GM21367 (cell line): ENCODE data around the gene JARID2.

ENCODE experiments used
- ATAC-seq: cut with Tn5 transposase; IDR thresholded peaks from one replicate; pipeline ENCODE4 v1.9.1; 2021; ENCODE audit not compliant: unreplicated experiment

Gene JARID2

GRCh38 chr6:15350386-15351083 lies 104.7 kb downstream of the JARID2 start:
- no peak for ATAC-seq

GRCh38 chr6:15351631-15352030 lies 105.8 kb downstream of the JARID2 start:
- ATAC-seq, result no peak

DNA sequence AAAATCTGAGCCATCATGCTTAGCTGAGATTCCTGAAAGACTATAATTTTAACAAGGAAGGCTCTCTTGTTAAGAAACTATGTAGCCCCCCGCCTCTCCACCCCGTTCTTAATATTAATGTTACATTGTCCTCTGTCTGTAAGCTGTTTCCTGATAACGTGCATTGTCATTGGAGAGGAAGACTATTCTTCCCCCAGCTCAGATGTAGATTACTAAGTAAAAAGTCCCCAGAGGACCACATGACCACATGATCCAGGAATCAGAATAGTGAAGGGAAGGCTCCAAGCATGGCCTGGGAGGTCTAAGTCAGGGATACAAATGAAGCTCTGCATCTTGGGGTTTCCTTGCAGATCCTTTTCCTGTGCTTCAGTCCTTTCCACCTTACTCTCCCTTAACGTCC lies 106.4 kb downstream of the JARID2 start:
- ATAC-seq, result no peak

GRCh38 chr6:15352845-15353244 lies 107.0 kb downstream of the JARID2 start:
- ATAC-seq, result no peak

- no peak for ATAC-seq
Measured at GRCh38 chr6:15355683-15356099, 109.8 kb downstream of the JARID2 start.

DNA sequence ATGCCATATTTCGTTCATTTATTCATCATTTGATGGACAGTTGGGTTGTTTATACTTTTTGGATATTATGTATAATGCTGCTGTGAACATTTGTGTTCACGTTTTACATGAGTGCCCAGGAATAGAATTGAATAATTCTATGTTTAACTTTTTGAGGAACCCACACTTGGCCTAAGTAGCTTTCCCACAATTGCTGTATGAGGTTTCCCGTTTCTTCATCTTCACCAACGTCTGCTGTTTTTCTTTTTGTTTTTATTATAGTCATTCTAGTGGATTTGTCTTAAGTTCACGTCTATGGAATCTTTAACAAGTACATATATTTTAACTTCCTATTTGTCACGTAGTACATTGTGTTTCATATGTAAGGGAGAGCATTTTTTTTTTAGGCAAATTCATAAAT lies 110.3 kb downstream of the JARID2 start:
- no peak for ATAC-seq

DNA sequence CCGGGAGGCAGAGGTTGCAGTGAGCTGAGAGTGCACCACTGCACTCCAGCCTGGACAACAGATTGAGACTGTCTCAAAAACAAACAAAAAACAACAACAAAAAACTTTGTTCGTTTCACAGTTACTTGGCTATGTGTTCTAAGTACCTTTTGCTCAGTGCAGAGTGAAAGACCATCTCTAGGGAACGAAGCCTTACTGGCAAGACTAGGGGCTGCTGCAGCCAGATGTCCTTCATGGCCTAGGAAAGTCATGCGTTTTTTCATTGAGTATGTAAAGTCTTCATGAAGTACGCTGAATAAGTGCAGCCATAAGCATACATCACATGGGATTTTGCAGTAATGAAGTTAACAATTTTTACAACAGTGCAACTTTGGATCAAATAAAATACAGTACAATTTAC lies 111.1 kb downstream of the JARID2 start:
- ATAC-seq, result no peak

DNA sequence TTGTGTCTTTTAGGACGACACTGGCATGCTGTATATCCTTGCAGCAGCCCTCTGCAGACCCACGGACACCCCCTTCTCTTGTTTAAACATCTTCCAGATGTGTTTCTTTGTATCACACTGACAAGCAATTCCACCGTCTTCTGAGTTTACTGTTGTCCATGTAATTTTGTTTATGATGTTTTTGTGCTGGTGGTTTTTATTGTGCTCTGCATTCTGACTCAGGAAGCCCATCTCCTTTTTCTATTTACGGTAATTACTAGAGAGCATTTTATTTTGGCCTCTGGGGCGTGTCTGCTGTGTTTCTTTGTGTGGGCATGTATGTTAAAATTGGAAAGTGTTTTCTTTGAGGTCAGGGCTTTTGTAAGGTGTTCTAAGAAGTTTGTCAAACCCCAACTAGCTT lies 111.9 kb downstream of the JARID2 start:
- no peak for ATAC-seq

DNA sequence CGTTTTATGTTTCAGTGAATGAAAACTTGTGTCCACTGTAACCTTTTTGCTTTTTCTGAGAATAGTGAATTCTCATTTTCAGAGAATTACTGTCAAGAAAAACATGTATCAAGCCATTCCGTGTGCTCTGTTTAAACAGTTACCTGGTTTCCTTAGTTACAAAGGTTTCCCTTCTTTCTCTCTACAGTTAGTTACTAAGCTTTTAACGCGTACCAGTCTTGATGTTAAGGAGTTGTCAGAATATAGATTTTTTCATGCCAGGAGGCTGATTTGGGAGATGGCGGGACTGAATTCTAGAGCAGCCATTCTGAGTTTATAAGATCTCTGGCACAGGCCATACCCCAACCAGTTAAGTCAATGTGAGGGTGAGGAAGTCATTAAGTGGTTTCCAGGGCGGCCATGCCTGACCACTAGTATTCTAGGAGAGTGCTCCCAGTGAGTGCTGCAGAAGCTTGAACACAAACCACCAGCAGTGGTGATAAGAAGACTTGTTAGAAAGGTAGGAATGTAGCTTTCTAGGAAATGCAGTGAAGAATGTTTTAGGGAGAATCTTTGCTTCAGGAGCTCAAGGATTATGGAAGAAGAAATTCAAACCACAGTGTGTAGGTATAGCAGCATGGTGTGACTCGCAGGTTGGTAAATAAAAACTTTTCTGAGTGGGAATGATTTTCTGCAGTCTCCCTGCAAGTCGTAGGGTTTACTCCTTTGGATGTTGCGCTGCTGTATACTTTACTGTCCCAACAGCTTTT lies 112.9 kb downstream of the JARID2 start:
- ATAC-seq, result no peak

- peak; percentile 49 for ATAC-seq
Measured at GRCh38 chr6:15359335-15359862, 113.5 kb downstream of the JARID2 start.

DNA sequence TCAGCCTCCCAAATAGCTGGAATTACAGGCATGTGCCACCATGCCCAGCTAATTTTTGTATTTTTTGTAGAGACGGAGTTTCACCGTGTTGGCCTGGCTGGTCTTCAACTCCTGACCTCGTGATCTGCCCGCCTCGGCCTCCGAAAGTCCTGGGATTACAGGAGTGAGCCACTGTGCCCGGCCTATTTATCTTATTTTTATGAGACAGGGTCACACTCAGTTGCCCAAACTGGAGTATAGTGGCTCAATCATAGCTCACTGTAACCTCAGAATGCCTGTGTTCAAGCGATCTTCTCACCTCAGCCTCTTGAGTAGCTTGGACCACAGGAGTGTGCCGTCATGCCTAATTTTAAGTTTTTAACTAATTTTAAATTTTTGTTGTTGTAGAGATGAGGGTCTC lies 114.4 kb downstream of the JARID2 start:
- ATAC-seq, result no peak

GRCh38 chr6:15361197-15361596 lies 115.3 kb downstream of the JARID2 start:
- ATAC-seq, result no peak

- no peak for ATAC-seq
Measured at GRCh38 chr6:15362274-15363160, 116.6 kb downstream of the JARID2 start.

DNA sequence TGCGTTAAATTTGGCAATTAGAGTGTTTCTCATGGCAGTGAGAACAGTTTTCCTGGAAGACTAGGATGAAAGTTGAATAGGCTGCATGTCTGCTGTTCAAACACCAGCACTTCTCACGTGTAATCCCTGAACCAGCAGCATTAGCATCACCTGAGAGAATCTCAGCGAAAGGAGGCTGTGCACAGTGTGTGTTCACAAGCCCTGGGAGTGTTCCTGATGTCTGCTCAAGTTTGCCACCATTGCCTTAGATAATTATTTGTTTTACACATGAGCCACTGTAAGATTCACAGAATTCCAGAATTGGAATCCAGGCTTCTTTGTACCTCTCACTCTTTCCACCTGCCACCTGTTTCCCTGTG lies 117.3 kb downstream of the JARID2 start:
- no peak for ATAC-seq

DNA sequence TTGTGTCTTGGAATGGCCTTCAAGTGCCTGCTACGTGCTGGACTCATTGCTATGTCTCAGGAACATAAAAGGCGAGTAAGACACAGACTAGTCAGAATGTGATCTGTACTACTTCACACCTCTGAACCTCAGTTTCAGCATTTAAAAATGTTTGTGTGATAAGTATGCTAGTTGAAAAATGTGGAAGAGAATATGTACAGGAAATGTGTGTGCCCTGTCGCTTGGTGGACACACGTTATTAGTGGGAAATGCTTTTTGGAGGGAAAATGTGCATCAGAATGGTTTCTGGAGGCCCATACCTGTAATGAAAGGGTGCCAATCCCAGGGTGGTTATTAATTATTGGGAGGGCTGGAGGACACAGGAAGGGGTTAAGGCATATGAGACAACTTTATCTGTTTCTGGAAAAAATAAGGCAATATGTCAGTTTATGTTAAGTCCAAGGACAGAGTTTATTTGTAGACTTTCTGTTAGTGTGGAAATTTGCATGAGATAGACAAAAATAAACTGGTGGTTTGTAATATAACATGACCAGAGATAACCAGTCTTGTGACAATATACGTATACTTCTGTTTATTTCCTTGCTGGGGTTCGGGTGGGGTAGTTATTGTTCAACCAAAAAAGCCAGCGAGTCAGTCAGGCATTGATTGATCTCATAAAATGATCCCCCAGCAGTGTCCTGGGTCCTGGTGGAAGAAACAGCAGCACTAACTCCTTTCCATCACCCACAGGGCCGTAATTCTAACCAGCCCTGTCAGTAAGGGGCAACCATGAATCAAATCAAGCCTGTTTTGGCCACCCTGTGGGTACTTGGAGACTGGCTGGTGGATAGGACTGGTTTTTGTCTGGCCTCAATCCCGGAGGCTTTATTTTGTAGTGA lies 117.9 kb downstream of the JARID2 start:
- peak; percentile 34 for ATAC-seq

DNA sequence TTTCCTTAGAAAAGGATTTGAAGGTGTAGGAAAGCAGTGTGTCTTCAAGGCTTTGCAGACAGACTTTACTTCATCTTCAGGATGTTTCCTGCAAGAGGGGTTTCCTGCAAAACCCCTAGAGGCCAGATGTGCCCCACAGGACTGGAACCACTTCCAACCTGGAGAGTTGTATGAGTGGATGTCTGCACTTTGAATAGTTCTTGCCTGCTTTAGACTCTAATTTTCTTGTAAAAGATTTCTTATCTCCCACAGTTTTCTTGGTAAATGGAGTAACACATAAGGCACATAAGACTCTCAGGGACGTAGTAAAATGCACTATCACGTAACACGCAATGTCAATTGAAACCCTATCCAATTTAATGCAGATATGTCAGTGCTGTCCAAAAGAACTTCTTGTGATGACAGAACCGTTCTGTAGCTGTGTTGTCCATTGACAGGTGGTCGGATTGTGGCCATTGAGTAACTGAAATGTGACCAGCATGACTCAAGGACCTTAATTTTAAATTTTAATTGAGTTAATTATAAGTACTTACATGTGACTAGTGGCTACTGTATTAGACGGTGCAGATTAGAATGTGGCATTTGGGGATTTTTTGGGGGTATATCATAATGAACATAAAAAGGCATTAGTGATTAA lies 118.7 kb downstream of the JARID2 start:
- no peak for ATAC-seq

GRCh38 chr6:15365273-15365687 lies 119.4 kb downstream of the JARID2 start:
- ATAC-seq, result no peak

- ATAC-seq, result no peak
Measured at GRCh38 chr6:15366003-15366535, 120.2 kb downstream of the JARID2 start.

- no peak for ATAC-seq
Measured at GRCh38 chr6:15366879-15367278, 121.0 kb downstream of the JARID2 start.

- ATAC-seq, result no peak
Measured at GRCh38 chr6:15368186-15368585, 122.3 kb downstream of the JARID2 start.
